ENCODE results near the gene PDCL3. TPM values are rescaled to one million over a fixed set of nuclear protein-coding genes. Genes with fewer than 3 reads are reported as not detected.

PDCL3 gene
- polyA plus RNA-seq, 1 of the 3 experiments (the other 2 are of a cell fraction), result 32.8 TPM

- no peak overlapping the region for H3K4me3 ChIP-seq (ENCODE audit: low read depth in 2 of 2, low read length in 1 of 2)
- ChIA-PET CTCF (interaction anchor here (0.6 to 6.6 kb wide), 24 partner anchors 9 to 596 kb away, joined by 3 to 118 read pairs (median 4); no protein-coding TSS in a partner anchor), POLR2A (no interaction called here)
- H3K27ac ChIP-seq (ENCODE audit: low read depth in 2 of 2, low read length in 1 of 2), result no peak overlapping the region
- no peak overlapping the region for H2AFZ ChIP-seq (ENCODE audit: low read depth)
- H3K27me3 ChIP-seq (ENCODE audit: insufficient read depth), result no peaks in the 10 kb centered on the region
- no peak overlapping the region for H3K4me2 ChIP-seq
- H4K20me1 ChIP-seq (ENCODE audit: insufficient read depth), result no peaks in the 10 kb centered on the region
- H3K4me1 ChIP-seq (ENCODE audit: control insufficient read depth in 1 of 2, insufficient read depth in 2 of 2, low read depth in 1 of 2, low read length in 1 of 2), result no peaks in the 10 kb centered on the region
- H3K9ac ChIP-seq, result no peak overlapping the region
- TF ChIP-seq ZBTB33 (IDR thresholded peaks at IDR 0.05; ENCODE audit: borderline replicate concordance, low read depth) (no peak), FOXM1 (IDR thresholded peaks at IDR 0.05; ENCODE audit: low read depth) (no peak), EZH2phosphoT487 (IDR thresholded peaks at IDR 0.05; ENCODE audit: borderline replicate concordance, low read depth) (no peak), FOSL2 (IDR thresholded peaks at IDR 0.05; ENCODE audit: borderline replicate concordance, low read depth) (no peak), POLR2AphosphoS5 (IDR thresholded peaks at IDR 0.05; ENCODE audit: low read depth, low read length) (no peak), EP300 (IDR thresholded peaks at IDR 0.05; ENCODE audit: borderline replicate concordance in 1 of 2, low read depth in 1 of 2, low read length in 1 of 2) (no peak), NFIC (IDR thresholded peaks at IDR 0.05; ENCODE audit: borderline replicate concordance) (no peak), CTCF (IDR thresholded peaks at IDR 0.05) (no peak), FOXJ3 (CRISPR knock-in tag; IDR thresholded peaks at IDR 0.05) (no peak), RXRA (IDR thresholded peaks at IDR 0.05; ENCODE audit: borderline replicate concordance, low read depth) (no peak), RCOR1 (IDR thresholded peaks at IDR 0.05; ENCODE audit: low read length) (no peak), RAD21 (IDR thresholded peaks at IDR 0.05; ENCODE audit: low read length) (no peak), PBX3 (IDR thresholded peaks at IDR 0.05) (no peak), MXI1 (IDR thresholded peaks at IDR 0.05; ENCODE audit: low read depth, low read length) (no peak), USF2 (IDR thresholded peaks at IDR 0.05; ENCODE audit: borderline replicate concordance, low read depth, low read length) (no peak)
- H3K9me2 ChIP-seq, result no peaks in the 10 kb centered on the region
- DNase-seq, result no peak
- H3K9me3 ChIP-seq, result no peaks in the 10 kb centered on the region
- 83% methylated on average over 17 of the region's 24 CpGs for WGBS (ENCODE audit: low lambda C conversion rate)
- no peaks in the 10 kb centered on the region for H3K79me2 ChIP-seq (ENCODE audit: insufficient read depth)
- H3F3A ChIP-seq (replicated peaks; ENCODE audit: insufficient read depth), result no peaks in the 10 kb centered on the region
- no peaks in the 10 kb centered on the region for H3K36me3 ChIP-seq (replicated peaks in 1 of 2; ENCODE audit: control insufficient read depth in 1 of 2, insufficient read depth in 2 of 2, low read length in 1 of 2)
Measured at GRCh38 chr2:100611079-100612029, 48.6 kb downstream of the PDCL3 start.

Measured in SK-N-SH (cell line).